Activated T-cell treated with anti-CD3 and anti-CD28 coated beads for 4 hours (primary cell): ENCODE data around the gene PCSK4.
A peak's percentile ranks its signal among the peaks of the same experiment; 100 is the strongest.
"Not testable (repeated sequence)": the region's sequence is repeated elsewhere in the genome, so short reads cannot be mapped to it uniquely, and the experiment has no call there.

ENCODE experiments used
- DNase-seq: peaks from one replicate; pipeline ENCODE4 v3.0.0-alpha.2; 2020

PCSK4 gene

GRCh38 chr19:1486720-1487575 lies 3.2 kb downstream of the PCSK4 start:
- no peak for DNase-seq

- no peak for DNase-seq
These were observed 6.1 kb downstream of the PCSK4 start for GRCh38 chr19:1483979-1484428.

GRCh38 chr19:1483131-1483978 lies 6.8 kb downstream of the PCSK4 start:
- DNase-seq = no peak

- no peak for DNase-seq
These were observed 7.6 kb downstream of the PCSK4 start for GRCh38 chr19:1482361-1483130.

DNA sequence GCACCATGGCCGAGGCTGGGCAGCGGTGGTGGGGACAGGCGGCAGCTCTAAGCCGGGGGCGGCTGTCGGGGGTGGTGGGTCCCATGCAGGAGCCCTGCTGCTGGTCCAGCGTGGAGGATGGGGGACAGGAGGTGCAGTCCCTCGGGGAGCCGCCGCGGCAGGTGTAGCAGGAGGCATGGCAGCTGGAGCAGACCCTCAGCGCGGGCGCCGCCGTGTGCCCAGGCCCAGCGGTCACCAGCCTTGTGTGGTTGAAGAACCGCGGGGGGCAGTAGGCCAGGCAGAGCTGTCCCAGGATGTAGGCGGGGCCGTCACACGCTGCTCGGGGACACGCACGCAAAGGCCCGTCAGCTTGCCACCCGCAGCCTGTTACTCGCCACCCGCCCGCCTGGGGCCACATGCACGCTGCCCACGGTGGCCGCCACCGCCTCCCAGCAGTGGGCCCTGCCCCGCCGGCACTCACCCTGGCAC lies 8.2 kb downstream of the PCSK4 start:
- DNase-seq = no peak

GRCh38 chr19:1481224-1481892 lies 8.8 kb downstream of the PCSK4 start:
- DNase-seq = no peak

- peak; percentile 86 for DNase-seq
These were observed 11.0 kb downstream of the PCSK4 start, which contains the start of gene C19orf25 for GRCh38 chr19:1478934-1479707. C19orf25 (minus strand) TSS chr19:1479215; CDS start chr19:1478903, 312 bp downstream.

DNA sequence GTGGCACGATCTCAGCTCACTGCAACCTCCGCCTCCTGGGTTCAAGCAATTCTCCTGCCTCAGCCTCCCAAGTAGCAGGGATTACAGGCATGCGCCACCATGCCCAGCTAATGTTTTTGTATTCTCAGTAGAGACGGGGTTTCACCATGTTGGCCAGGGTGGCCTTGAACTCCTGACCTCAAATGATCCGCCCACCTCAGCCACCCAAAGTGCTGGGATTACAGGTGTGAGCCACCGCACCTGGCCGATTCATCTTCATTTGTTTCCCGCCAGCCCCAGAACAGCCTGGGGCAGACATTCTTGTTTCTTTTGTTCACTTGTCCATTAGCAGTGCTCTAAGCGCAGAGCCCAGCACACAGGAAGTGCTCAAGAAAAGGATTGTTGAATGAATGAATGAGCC lies 13.1 kb downstream of the PCSK4 start:
- DNase-seq = not testable (repeated sequence)

DNA sequence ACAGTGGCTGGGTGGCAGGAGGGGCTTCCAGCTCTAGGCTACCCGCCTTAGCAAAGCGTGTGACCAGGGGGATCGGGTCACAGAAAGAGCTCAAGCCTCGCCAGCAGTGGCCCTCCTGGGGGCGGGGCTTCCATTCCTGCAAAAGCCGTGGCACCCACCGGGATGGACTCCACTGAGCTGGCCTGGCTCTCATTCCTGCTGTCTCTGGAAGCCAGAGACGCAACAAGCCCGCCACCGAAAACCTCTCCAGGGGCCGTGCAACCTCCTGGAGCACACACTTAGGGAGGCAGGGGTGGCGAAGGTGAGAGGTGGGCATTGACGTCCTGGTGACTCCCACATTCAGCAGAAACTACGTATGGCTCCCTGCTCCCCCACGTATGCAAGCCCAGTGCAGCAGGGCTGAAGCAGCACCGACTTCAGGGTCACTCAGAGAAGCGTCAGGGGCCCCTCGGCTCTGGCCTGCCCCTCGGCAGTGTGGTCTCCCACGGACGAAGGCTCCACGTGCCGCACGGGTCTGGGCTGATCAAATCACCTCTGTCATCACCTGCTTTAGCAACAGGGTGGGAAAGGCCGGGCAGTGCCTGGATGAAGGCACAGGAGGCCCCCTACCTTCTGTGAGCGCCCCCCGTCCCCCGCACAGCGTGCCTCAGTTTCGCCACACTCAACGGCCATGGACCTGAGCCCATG lies 14.3 kb downstream of the PCSK4 start:
- no peak for DNase-seq

- no peak for DNase-seq
These were observed 15.3 kb downstream of the PCSK4 start for GRCh38 chr19:1474765-1475351.

DNA sequence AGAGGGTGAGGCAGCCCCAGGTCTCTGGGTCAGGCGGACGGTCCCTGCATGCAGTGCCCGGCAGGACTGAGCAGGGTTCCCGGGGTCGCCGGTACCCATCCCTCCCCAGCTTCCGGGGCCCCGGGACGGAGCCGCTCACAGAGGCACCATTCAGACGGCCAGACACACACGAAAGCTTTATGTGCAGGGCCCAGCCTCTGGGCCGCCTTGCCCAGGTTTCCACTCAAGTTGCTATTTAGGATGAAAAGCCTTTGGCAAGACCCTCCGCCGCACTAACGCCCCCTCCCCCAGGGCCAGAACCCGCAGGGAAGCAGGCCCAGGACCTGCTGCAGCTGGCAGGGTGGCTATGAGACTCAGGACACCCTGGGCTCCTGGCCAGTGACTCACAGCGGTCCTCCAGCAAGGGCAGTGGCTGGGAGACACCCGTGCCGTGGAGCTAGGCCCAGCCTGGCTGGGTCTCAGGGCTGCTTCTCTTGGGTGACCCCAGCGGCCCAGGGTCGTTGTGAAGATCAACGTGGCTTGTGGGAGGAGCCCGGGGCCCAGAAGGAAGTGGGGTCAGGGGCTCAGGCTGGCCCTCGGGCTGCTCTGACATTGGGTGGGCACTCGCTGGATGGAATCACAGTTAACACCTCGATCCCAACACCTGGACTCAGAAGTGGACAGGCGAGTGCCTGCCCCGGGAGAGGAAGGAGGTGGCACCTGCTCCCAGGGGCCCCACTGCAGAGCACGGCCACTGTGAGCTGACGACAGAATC lies 16.0 kb downstream of the PCSK4 start:
- DNase-seq = no peak

GRCh38 chr19:1473085-1473851 lies 16.9 kb downstream of the PCSK4 start:
- no peak for DNase-seq

GRCh38 chr19:1472231-1473084 lies 17.7 kb downstream of the PCSK4 start:
- DNase-seq = no peak

- DNase-seq = no peak
These were observed 18.5 kb downstream of the PCSK4 start for GRCh38 chr19:1471515-1472160.

GRCh38 chr19:1471010-1471514 lies 19.1 kb downstream of the PCSK4 start:
- no peak for DNase-seq

DNA sequence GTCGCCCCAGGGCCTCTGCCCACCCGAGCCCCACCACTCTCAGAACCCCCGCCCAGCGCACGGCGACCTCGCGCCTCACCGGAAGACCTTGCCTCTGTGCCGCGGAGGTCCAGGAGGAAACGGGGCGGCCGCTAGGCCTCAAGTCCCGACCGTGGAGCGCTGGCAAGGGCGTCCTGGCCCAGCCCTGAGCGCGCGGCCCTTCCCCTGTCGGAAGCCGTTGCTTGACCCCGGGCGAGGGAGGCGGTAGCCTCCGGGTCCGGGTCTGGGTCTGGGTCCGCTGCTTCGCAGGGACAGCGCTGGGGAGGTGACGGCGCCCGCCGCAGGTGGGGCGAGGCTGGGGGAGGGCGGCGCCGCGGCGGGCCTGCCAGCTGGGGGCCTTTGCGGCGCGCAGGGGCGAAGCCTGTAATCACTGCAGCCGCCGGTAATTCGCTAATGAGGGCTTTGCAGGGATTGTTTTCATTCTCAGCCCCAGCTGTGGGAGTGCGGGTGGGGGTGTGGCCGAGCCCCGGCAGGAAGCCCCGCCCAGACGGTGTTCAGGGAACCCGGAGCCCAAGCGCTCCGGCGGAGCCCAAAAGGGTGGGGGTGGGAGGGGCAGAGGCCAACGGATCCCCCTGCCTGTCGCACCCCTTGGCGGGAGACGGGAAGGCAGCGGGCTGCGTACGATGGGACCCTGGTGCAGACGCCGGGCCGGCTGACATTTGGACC lies 19.7 kb downstream of the PCSK4 start:
- peak; percentile 67 for DNase-seq

DNA sequence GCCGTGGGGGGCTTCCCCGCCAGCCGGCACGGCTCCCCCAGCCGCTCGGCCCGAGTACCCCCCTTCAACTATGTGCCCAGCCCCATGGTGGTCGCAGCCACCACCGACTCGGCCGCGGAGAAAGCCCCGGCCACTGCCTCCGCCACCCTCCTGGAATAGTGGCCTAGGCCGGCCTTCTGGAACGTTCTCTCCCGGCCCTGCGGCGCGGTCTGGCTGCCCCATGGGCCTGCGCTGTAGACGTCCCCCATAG lies 20.2 kb downstream of the PCSK4 start:
- no peak for DNase-seq
